ENCODE measurements around the gene KIRREL1.
"Not testable (repeated sequence)": the region's sequence is repeated elsewhere in the genome, so short reads cannot be mapped to it uniquely, and the experiment has no call there.

Gene KIRREL1

DNA sequence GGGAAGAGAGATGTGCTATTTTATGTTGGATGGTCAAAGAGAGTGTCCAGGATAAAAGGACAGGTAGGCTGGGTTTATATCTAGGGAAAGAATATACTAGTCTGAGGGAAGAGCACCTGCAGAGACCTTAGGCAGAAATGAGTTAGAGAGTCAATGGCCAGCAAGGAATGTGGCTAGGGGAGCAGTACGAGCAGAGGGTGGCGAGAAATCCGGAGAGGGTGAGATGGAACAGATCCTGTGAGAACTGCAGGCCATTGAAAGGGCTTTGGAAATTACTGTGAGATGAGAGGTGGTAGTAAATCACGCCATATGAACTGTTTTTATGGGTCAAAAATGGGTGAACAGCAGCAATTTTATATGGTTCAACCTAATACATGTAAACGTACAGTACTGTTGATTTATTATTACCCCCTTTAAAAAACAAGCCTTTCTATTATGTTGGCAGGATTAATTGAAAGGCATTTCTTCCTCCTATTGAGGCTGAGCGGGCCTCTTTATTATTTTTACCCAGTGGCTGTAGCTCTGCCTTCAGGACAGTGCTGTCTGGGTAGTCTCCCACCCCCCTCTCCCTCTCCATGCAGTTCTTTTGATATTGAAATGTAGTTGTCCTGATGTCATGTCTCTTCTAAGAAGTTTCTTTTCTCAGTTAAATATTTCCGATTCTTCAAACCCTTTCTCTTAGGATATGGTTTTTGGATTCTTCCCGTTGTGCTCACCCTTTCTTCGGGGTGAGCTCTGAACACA lies 112.1 kb downstream of the KIRREL1 start:
- no peak for DNase-seq (ENCODE audit: low read depth)

DNA sequence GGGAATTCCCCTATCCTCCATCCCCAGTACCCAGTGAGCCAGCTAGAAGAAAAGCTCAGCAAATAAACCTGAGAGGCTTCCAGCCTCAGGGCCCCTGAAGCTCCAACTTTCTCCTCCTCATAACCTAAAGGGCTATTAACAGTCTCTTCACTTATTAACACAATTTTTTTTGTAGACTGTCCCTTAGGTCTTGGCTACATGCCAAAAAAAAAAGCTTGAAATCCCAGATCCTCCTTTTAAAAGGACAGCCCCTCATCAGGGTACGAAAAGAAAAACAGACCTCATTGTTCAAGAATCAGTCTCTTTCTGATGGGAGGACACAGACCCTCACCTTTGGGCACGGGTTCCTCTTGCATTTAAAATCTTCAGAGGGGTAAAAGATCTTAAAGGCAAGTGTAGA lies 114.5 kb downstream of the KIRREL1 start:
- DNase-seq (ENCODE audit: low read depth), result no peak

DNA sequence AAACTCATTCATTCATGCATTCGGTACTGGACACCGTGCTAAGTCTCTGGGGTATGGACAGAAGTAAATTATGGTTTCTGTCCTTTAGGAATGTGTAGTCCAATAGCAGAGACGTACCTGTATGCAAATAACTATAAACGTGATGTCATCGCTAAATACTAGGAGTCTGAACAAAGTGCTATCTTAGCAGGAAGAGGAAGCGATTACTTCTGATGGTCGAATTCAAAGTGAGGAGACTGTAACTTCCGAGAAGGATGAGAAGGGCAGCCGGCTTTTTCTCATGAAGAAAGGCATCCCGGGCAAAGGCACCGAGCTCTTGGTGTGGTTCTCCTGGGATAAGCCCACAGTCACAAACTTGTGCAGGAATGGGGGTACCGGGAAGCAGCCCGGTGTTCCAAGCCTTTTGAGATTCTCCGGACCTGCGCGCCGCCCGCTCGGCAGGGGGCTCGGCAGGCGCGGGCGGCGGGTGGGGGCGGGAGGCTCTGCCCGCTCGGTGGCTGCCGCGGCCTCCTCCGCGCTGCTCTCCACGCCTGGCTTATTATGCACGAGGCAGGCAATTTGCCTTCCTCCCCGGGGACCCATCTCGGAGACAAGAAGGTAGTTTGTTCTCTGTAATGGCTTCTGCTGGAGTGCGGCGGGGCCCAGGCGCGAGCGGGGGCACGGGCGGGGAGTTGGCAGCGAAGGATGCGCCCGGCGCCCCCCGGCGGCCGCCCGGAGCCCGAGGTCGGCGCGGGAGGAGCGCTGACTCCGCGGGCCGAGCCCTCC lies 119.7 kb downstream of the KIRREL1 start:
- DNase-seq (ENCODE audit: low read depth), result no peak

- DNase-seq (ENCODE audit: low read depth), result no peak
Observed at GRCh38 chr1:158113759-158114127, 120.3 kb downstream of the KIRREL1 start.

- DNase-seq (ENCODE audit: low read depth), result no peak
Observed at GRCh38 chr1:158115126-158115525, 121.7 kb downstream of the KIRREL1 start.

DNA sequence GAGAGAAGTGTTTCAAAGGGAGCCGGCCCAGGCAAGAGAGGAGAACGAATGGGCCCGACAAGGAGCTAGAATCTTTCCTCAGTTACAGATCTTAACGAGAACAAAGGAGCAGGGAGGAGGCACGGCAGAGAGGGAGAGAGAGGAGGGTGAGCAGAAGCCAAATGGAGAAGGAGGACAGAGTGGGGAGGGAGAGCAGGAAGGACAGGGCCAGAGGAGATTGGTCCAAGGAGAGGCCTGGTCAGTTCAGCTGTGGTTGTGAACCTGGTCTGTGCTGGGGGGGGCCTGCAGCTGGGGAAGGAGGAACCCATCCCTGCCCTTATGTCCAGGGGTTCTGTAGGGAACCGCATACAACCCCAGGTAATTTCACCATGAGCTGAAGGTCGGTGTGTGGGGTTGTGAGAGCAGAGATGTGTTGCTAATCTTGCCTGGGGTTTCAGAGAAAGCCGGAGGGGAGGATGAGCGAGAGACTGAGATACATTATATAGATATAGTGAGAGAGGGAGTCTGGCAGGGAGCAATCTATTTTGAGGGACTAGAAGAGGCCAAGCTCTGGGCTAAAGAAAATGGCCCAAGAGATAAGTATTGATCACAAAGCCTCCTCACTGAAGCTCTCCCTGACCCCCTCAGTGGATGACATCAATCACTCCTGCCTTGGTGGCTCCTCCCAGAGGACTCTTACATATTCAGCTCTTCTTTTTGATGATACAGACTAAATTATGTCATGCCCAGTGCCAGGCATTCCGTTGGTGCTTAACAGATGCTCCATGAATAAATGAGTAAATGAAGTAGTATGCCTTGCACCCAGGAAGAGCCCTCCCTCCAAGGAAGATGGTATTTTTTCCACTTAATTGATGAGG lies 123.1 kb downstream of the KIRREL1 start:
- no peak for DNase-seq (ENCODE audit: low read depth)

DNA sequence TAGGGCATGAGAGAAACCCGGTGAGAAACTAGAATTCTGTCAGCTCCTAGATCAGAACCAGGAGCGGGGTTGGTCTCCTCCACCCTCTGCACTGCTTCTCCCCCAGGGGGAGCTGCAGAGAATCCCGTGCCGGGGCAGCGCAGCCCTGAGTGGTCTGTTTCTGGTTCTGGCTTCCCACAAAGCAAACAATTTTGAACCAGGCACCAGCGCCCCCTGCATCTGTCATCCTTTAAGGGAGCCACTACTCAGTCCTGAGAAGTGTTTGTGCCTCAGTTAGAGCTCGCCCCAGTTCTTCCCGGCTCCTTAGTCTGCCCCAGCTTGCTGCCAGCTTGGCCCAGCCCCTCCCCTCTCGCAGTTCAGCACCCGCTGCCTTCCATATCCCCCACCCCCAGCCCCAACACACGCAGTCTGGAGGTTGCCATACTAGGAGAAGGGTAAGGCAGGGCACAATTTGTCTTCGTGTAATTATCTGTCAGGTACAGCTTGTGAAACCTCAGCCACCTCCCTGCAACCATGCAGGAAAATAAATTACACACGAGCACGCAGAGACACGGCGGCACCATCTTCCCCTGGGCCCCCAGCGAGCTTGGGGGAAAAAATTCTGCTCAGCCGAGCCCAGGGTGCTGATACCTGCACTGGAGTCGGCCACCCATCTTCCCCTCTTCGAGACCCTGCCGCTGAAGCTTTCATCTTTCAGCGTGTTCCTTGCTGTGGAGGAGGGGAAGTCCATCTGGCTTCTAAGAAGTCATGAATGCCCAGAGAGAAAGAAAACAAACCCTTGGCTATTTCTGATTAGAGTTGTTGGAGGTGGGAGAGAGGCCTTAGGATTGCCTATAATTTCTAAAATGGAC lies 124.6 kb downstream of the KIRREL1 start:
- no peak for DNase-seq (ENCODE audit: low read depth)

- no peak for DNase-seq (ENCODE audit: low read depth)
Observed at GRCh38 chr1:158118713-158119402, 125.4 kb downstream of the KIRREL1 start.

DNA sequence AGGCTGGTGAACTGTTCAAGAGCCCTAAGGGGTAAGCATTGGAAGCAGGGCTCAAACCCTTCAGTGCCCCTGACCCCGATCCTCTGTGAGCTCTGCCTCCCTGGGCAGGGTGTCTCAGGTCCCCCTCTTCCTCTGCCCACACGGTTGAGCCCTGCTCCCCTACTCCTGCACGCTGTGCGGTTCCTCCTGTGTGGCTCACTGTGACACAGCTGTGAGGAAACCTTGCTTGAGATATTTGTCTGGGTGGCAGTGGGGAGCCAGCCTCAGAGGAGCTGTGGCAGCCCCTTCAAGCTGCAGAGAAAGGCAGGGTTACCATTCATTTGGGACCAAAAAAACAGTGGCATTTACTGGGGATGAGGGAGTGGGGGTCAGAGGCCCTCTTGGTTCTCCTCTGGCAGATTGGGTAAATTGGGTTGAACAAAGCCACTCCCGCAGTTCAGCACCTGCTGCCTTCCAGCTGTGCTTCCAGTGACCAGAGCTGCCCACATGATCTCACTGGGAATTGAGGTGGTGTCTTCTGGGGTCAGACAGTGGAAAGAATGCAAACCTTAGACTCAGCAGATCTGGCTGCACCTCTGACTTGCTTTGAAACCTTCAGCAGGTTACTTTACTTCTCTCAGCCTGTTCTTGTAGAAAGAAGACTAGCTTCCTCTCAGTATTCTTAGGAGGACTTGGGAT lies 126.7 kb downstream of the KIRREL1 start:
- no peak for DNase-seq (ENCODE audit: low read depth)

DNA sequence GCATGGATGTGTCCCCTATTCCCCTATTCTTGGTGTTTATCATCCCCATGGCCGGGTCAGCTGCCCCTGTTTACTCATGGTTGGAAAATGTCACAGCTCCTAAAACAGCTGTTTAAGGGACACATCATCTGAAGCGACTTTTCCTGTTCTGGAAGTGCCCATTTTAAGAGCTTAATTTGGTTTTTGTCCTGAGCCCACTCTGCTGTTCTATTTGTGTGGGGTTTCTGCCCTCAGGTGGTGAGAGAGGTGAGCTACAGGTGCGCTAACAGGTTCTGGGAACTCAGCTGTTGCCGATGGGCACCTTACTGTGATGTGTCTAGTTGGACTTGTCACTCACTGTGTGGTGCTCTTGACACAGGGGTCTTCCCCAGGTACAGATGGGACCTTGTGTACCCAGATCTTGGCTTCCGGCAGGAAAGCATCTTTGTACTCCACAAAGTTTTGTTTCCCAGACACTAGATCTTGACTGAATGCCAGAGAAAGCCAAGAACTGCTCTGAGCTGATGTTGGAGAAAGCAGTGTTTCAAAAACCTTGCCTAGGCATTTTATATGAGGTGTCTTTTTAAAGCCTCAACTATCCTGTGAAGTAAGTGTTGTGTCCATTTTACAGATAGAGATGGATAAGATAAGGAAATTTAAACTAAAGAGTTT lies 128.3 kb downstream of the KIRREL1 start:
- no peak for DNase-seq (ENCODE audit: low read depth)

- DNase-seq (ENCODE audit: low read depth), result no peak
Observed at GRCh38 chr1:158122833-158123388, 129.5 kb downstream of the KIRREL1 start.

DNA sequence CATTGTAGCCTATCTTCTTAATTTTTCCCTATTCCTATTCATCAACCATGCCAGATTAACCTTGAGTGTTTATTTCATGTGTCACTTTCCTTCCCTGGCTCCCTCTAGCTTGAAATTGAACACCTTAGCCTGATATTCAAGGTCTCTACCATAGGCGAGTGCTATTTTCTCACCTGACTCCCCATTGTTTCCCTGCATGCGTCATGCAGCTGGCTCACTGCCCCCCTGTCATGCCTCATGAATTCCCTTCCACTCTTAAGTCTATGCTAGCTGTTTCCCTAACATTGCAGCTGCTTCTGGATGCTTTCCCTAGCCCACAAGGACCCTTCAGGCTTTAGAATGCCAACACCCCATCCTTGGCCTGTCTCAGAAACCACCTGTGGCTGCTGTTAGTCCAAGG lies 130.6 kb downstream of the KIRREL1 start:
- no peak for DNase-seq (ENCODE audit: low read depth)

- peak; percentile 21 for DNase-seq (ENCODE audit: low read depth)
Observed at GRCh38 chr1:158124999-158125398, 131.6 kb downstream of the KIRREL1 start.

DNA sequence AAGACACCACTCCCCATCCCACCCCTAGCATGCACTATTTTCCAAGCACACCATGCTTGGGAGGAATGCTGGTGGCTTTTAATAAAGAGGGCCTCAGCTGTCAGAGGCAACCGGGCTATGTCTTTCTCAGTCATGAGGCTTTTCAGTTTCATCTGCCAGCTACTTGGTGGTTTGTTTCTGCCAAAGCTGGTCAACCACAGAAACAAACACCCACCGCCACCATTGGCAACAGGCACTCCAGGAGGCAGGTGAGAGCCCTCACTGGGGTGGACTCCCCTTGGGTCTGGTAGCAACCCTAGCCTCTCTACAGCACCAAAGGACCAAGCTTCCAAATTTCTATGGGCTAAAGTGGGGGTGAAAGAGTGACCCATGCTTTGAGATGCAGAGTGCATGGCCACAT lies 133.0 kb downstream of the KIRREL1 start:
- no peak for DNase-seq (ENCODE audit: low read depth)

GRCh38 chr1:158128531-158128930 lies 135.1 kb downstream of the KIRREL1 start:
- DNase-seq (ENCODE audit: low read depth), result not testable (repeated sequence)

GRCh38 chr1:158131217-158131616 lies 137.8 kb downstream of the KIRREL1 start:
- DNase-seq (ENCODE audit: low read depth), result no peak

DNA sequence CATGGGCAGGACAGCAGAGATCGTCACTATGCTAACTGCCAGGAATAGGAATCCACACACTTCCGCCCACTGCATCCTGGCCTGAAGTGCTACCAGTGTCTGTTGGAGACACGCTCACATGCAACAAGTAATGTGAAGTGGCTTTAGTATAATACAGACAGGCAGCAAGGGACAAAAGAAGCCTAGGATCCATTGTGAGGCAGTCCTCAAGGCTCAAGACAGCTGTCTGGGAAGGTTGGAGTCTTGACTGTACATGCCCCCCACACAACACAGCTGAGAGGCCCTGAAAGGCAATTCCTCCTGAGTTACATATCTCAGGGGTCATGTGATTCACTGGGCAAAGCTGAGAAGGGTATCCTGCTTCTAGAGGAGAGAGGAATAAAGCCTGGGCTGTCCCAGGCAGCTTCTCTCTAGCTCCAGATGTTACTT lies 147.3 kb downstream of the KIRREL1 start:
- no peak for DNase-seq (ENCODE audit: low read depth)

DNA sequence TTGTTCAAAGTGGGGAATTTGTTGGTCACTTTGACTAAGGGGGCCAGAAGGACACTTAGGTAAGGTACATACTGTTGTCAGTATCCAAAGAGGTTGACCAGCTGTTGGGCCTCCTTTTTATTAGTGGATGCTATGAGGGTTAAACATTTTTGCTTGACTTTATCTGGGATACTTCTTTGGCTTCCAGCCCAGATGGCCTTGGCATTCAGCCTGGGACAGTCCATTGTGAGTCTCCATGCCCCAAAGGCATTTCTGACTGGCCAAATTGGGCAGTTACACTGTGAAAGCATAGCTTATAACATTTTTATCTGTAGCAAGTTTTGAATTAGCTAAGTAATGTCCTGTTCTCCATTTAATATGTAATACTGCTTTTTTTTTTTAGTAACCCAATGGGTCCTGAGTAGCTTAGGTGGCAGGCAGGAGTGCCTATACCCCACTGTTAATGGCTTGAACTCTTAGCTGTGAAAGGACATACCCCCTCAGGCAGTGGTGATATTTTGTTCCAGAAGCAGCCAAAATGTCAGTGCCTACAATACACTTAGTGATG lies 151.8 kb downstream of the KIRREL1 start:
- no peak for DNase-seq (ENCODE audit: low read depth)

DNA sequence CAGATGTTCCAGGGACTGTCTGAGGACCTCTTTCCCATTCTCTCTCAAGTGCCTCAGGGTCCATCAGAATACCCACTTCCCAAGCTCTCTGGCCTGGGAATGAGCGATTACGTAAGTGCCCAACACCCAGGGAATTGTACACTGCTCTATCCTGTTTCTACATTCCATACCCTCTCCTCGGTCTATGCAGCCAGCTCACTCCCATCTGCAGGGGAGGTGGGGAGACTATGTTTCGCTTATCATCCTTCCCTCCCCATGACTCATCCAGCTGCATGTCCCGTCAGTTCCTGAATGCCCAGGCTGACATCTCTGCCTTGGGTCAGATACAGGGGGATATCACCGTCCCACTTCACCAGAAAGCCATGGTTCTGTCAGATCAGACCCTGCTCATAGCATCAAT lies 152.7 kb downstream of the KIRREL1 start:
- DNase-seq (ENCODE audit: low read depth), result no peak

Data from T-helper 22 cell (primary cell).